HUDEP-2 (cell line): ENCODE data around the gene CAPNS2.
A peak's percentile ranks its signal among the peaks of the same experiment; 100 is the strongest.

Experiments used
- DNase-seq, 76 experiments: peaks; one replicate each; lab custom pipeline; 2025; ENCODE audit not compliant: unreplicated experiment in 76 of 76; lab: John Stamatoyannopoulos, UW

CAPNS2 gene

DNA sequence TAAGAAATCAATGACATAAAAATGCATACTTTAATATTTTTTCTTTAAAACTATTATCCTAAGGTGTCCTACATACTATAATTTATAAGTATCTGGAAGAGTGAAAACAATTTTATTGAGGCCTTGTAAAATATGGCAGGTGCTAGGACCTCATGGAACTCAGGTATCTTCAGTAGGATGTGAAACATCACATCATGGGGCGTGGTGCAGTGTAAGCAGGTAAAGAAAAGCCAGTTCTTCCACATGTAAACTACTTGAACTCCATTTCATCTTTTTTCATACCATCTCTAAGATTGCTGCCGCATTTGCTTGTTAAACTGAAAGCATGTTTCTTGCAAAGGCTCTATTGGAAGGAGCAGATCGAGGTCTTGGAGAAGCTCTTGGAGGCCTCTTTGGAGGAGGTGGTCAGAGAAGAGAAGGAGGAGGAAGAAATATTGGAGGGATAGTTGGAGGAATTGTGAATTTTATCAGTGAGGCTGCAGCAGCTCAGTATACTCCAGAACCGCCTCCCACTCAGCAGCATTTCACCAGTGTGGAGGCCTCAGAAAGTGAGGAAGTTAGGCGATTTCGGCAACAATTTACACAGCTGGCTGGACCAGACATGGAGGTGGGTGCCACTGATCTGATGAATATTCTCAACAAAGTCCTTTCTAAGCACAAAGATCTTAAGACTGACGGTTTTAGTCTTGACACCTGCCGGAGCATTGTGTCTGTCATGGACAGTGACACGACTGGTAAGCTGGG is at the start of gene CAPNS2:
TSS of gene CAPNS2 (plus strand) at position 253 of the 744 bp plus-strand sequence. CDS start at position 326, 73 bp downstream.
- no peak for DNase-seq

DNA sequence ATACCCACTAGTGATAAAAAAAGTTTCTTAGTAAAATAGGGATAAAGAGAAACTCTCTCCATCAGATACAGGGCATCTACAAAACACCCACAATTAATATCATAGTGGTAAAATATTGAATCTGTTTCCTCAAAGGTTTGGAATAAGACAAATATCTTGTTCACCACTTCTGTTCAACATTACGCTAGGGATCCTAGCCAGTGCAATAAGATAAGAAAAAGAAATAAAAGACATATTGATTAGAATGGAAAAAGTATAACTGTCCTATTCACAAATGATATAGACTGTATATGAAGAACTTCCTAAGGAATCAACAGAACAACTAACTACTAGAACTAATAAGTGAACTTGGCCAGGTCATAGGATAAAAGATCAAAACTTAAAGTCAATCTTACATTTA is 44.7 kb upstream of the CAPNS2 start:
- no peak for DNase-seq

DNA sequence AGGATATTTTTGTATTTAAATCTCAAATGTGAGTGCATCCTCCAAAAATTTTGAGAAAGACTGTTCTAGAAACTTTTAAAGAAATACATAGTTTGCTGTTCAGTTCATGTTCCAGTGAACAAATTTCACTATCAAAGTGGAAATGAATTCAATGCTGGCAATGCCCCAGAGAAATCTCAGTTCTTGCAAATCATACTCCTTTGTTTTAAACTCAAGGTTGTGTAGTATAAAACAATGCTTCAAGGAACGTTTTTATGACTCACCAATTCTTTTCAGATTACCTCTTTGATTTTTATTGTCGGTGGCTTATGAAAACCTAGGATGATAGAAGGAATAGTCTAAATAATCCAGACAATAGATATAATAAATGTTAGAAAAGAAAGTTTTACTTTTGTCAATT is 40.0 kb upstream of the CAPNS2 start:
- no peak for DNase-seq

DNA sequence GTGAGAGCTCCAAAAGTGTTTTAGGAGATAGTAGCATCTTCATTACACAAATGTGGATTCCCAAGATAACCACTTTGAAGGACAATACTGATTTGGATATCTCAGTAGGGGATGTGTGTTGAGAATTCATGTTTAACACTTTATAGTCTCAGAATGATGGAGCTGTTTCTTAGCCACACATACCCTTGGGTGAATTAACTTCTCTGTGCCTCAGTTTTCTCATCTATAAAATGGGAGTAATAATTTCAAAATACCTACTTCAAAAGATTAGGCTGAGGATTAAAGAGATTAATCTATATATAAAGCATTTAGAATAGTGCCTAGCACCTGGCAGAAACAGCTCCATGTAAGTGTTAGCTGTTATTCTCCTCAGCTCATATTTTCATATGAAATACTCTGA is 38.6 kb upstream of the CAPNS2 start:
- no peak for DNase-seq

GRCh38 chr16:55529018-55529417 is 37.5 kb upstream of the CAPNS2 start:
- DNase-seq = no peak

GRCh38 chr16:55530316-55530856 is 36.1 kb upstream of the CAPNS2 start:
- no peak for DNase-seq

GRCh38 chr16:55532227-55532626 is 34.3 kb upstream of the CAPNS2 start:
- DNase-seq = no peak

DNA sequence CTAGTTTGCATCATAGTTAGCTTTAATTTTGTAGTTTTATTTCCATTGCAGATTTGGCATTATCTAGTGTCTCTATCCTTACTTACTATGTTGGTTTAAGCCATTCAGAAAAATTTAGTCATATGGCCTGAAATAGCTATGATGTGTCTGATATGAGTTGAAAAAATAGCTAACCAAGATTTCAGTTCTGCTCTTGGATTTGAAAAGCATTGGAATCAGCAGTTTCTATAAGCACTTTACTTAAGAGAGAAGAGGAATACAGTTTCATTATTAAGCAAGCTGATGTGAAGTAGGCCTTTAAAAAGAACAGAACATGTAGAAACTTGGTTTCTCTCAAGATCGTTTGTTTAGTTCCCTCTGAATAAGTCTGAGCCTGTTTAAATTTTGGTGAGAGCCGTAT is 31.7 kb upstream of the CAPNS2 start:
- DNase-seq = no peak

DNA sequence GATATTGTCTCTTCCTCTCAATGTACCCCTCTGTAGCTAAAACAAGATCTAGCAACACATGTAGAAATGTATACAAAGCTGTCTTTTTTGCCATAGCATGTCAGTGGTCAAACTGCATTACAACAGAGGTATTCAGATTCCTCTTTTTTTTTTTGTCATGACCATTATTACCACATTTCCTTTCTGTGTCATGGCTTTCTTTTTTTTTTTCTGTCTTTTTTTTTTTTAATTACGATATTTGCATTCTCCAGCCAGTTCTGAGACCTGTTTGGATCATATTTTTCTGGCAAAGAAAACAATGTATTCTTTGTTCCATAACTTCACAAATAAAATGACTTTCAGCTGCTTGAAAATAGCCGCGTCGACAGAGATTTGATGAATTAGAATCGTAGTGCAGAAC is 27.4 kb upstream of the CAPNS2 start:
- no peak for DNase-seq

DNA sequence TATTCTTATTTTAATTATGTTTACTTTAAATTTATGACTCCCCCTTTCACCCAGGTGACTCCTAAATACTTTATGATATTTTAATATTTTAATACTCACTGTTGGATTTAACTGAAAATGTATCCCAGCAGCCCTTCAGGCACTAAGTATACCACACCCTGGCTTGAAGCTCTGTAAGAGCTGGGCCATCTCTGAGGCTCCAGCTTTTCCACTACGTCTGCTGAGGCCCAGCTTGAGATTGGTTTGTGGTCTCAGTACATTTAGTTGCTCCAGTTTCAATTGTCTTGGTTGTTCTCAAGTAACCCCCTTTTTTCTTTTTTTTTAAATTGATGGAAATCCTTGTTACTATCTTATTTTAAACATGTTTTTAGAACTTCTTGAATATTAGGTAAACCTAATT is 27.0 kb upstream of the CAPNS2 start:
- DNase-seq = no peak

- no peak for DNase-seq
These were observed 26.3 kb upstream of the CAPNS2 start for GRCh38 chr16:55540221-55540620.

- no peak for DNase-seq
These were observed 23.9 kb upstream of the CAPNS2 start for GRCh38 chr16:55542459-55543082.

GRCh38 chr16:55543472-55543871 is 23.0 kb upstream of the CAPNS2 start:
- DNase-seq = peak in 1 of 76 experiments; percentile 3

- DNase-seq = no peak
These were observed 13.9 kb upstream of the CAPNS2 start for GRCh38 chr16:55552621-55553020.

- DNase-seq = no peak
These were observed 11.0 kb upstream of the CAPNS2 start for GRCh38 chr16:55555436-55555835.

DNA sequence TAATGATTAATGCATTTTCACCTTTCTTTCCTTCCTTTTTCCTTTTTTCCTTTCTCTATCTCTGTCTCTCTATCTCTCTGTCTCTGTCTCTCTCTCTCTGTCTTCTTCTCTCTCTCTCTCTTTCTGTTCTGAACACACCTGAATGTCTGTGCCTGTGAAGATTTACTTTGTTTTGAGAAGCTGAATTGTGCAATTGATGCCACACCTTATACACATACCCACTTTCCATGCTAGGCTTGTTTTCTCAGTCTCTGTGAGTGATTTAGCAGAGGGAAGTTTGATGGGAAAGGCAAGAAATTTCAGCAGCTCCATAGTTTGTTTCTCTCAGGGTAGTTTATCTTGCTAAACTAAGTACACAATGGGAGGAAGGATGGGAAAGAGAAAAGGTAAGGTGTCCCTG is 9.3 kb upstream of the CAPNS2 start:
- no peak for DNase-seq

DNA sequence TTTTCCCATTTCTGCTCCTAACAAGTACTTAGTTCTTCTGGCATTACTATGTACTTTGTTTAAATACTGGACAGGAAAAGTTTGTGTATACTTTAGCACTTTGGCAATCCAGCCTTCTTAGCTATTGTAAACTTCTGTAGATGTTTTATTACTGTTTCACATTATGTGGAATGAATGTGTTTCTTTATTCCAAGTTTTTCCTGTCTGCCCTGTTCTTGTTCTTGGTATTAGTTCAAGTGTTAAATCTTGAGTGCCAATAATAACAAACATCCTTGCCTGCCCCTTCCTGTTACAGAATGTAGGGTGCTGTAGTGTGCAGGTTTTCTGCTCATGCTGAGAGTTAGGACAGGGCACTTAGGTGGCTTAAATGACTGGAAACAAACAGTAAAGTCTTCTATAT is 7.3 kb upstream of the CAPNS2 start:
- DNase-seq = no peak

DNA sequence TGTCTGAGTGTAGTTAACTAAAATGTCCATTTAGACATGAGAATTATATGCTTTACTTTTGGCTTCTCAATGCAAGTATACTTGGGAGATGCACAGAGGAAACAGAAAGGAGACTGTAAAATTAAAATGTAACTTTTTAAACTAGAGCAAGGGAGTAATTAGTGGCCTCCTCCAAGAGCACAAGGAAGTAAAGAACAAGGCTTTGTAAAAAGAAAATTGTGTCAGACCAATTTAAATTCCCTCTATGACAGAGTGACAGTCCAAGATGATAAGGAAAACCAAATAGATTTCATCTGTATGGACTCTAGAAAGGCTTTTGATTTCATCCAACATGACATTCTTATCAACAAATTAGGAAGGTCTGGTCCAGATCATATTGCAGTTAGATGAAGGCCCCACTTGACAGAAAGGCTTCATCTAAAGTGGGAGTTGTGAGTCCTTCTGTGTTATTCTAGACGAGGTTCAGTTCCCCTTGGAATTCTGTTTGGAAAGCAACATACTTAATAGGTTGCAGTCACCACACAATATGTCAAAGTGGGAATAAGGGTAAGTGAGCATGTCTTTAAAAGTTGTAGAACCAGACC is 6.5 kb upstream of the CAPNS2 start:
- DNase-seq = no peak

- no peak for DNase-seq
These were observed 5.1 kb upstream of the CAPNS2 start for GRCh38 chr16:55561319-55561848.

- no peak for DNase-seq
These were observed 3.5 kb upstream of the CAPNS2 start for GRCh38 chr16:55562936-55563335.

DNA sequence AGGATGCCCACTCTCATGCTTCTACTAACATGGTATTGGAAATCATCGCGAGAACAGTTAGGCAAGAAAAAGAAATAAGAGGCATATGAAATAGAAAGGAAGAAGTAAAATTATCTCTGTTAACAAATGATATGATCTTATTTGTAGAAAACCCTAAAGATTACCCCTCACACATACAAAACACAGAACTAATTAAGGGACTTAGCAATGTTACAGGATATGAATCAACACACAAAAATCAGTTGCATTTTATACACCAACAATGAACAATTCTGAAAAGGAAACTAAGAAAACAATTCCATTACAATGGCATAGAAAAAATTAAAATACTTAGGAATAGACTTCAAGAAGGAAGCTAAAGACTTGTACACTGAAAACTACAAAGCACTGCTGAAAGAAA is 2.7 kb upstream of the CAPNS2 start:
- no peak for DNase-seq

- no peak for DNase-seq
These were observed 1.4 kb upstream of the CAPNS2 start for GRCh38 chr16:55565086-55565485.
